ENCODE measurements around the gene TMEM221.

Gene TMEM221

DNA sequence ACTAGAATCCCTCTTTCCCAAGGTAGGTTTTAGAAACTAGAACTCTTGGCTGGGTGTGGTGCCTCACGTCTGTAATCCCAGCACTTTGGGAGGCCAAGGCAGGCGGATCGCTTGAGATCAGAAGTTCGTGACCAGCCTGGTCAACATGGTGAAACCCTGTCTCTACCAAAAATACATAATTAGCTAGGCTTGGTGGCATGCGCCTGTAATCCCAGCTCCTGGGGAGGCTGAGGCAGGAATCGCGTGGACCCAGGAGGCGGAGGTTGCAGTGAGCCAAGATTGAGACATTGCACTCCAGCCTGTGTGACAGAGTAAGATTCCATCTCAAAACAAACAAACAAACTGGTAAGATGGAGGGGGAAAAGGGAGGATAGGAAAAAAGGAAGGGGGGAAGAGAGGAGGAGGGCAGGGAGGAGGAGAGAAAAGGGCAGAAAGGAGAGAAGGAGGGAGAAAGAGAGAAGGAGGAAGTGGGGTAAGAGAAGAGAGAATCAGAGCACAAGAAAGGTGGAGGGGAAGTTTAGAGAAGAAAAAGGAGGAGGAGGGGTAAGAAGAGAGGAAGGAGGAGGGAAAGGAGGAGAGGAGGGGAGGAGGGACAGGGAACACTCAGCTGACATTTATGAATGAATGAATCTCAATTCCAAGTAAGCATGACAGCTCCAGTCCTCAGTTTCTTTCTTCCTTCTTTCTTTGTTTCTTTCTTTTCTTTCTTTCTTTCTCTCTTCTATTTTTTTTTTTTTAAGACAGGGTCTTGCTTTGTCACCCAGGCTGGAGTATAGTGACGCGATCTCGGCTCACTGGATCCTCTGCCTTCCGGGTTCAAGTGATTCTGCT is 19.2 kb upstream of the TMEM221 start:
- peak overlapping the region; percentile 1 for H3K27ac Mint-ChIP-seq
- peaks cover 78% of the 10 kb centered on the region for H3K27me3 Mint-ChIP-seq
- DNase-seq, result no peak
- H3K9me3 Mint-ChIP-seq, result no peaks in the 10 kb centered on the region
- no peak overlapping the region for H3K4me3 Mint-ChIP-seq
- H3K4me1 Mint-ChIP-seq, result peaks cover 37% of the 10 kb centered on the region
- no peaks in the 10 kb centered on the region for H3K36me3 Mint-ChIP-seq
- CTCF ChIA-PET, result interaction anchor here (0.6 to 3.7 kb wide), 5 partner anchors 10 to 74 kb away, joined by 3 to 19 read pairs (median 3); partner anchors contain the start of gene BST2

DNA sequence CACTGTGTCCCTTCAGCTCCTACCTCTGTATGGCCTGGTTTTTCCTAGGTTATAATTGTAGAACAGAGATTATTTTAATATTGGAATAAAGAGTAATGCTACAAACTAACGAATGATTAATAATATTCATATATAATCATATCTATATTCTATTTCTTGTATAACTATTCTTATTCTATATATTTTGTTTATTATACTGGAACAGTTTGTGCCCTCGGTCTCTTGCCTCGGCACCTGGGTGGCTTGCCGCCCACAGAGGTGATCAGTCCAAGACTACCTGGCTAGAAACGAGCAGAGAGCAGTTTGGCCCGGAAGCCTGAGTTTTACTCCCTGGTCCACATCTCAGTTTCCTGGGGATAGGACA is 18.0 kb upstream of the TMEM221 start:
- CTCF ChIA-PET, result interaction anchor here (1.0 to 3.7 kb wide), 13 partner anchors 12 to 206 kb away, joined by 3 to 19 read pairs (median 5); partner anchors contain the start of gene BST2
- H3K36me3 Mint-ChIP-seq, result no peaks in the 10 kb centered on the region
- peaks cover 76% of the 10 kb centered on the region for H3K27me3 Mint-ChIP-seq
- no peak overlapping the region for H3K27ac Mint-ChIP-seq
- no peak overlapping the region for H3K4me3 Mint-ChIP-seq
- H3K4me1 Mint-ChIP-seq, result peaks cover 33% of the 10 kb centered on the region
- H3K9me3 Mint-ChIP-seq, result no peaks in the 10 kb centered on the region
- no peak for DNase-seq

DNA sequence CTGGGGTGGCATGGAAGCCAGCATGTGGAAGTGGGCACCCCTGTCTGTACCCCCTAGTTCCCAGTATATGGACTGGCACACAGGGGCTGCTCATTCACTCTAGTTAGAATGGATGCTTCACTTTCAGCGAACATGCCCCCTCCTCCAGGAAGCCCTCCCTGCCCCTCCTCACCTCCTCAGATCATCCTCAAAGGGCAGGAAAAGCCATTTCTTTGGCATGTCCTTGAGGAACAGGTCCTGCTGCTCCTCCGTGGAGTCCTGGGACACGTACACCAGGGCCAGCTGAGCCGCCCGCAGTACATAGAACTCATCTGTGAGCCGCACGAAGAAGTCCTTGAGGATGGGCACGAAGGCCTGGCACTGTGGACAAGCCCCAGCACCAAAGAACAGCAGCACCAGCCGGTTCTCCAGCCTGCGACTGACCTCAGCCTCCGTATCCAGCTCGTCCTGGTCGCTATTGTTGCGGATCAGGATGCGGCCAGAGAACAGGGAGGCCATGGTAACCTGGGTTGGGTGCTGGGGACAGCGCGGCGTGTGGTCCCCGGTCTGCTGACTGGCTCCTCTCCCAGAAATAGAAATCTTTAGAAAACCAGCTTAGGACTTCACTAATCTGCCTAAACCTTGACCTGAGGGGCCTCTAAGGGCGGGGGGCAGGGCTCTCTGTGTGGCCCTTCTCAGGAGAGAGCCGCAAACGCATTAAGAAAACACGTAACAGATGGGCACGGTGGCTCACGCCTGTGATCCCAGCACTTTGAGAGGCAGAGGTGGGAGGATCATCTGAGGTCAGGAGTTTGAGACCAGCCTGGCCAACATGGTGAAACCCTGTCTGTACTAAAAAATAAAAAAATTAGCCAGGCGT is 12.1 kb upstream of the TMEM221 start, which contains the start of gene NXNL1:
TSS of gene NXNL1 (minus strand) at position 555 of the 859 bp plus-strand sequence. CDS start at position 498, 57 bp downstream.
- Mint-ChIP-seq H3K4me3 (no peak within 1 kb of the TSS), H3K27me3 (peaks cover 83% of the 10 kb centered on the region), H3K4me1 (no peaks in the 10 kb centered on the region), H3K9me3 (no peaks in the 10 kb centered on the region), H3K27ac (no peak within 1 kb of the TSS), H3K36me3 (no peaks in the 10 kb centered on the region)
- DNase-seq, result no peak
- CTCF ChIA-PET, result no interaction called here

DNA sequence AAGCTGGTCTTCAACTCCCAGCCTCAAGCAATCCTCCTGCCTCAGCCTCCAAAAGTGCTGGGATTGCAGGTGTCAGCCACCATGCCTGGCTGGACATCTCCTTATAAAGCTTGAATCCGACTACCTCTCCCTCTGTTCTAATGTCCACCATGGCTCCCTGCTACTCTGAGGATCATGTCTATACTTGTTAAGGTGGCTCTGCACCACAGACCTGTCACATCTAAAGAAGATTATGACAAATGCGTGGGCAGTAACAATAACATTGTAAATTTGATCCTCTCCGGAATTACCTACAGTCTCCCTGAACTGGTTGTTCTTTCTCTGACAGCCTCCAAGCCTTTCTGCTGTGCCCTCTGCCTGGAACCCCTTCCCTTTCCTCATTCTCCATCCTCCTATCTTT is 10.5 kb upstream of the TMEM221 start:
- peaks cover 84% of the 10 kb centered on the region for H3K27me3 Mint-ChIP-seq
- no peak for DNase-seq
- H3K4me3 Mint-ChIP-seq, result no peak overlapping the region
- CTCF ChIA-PET, result interaction anchor here (1.0 kb wide), 1 partner anchor 38 kb away, joined by 3 read pairs; no protein-coding TSS in a partner anchor
- H3K27ac Mint-ChIP-seq, result no peak overlapping the region
- H3K36me3 Mint-ChIP-seq, result no peaks in the 10 kb centered on the region
- peaks cover 2% of the 10 kb centered on the region for H3K4me1 Mint-ChIP-seq
- no peaks in the 10 kb centered on the region for H3K9me3 Mint-ChIP-seq

DNA sequence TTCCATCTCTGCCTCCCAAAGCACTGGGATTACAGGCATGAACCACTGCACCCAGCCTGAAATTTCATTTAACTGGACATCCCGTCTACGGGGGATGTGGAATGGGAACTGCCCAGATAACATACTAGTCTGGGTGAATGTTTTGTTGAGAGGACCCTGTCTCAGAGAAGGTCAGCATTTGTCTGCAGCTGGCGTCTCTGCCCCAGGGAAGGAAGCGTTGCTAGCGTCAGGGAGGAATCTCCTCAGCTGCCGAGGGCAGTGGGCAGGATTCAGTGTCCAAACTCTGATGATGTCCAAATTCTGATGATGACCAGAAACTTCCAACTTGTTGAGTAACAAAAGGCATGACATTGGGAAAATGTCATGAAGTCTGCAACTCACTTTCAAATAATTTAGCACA is 9.1 kb upstream of the TMEM221 start:
- DNase-seq, result no peak
- Mint-ChIP-seq H3K36me3 (no peaks in the 10 kb centered on the region), H3K27me3 (peaks cover 84% of the 10 kb centered on the region), H3K9me3 (no peaks in the 10 kb centered on the region), H3K4me3 (no peak overlapping the region), H3K4me1 (peaks cover 6% of the 10 kb centered on the region), H3K27ac (no peak overlapping the region)
- CTCF ChIA-PET, result no interaction called here

DNA sequence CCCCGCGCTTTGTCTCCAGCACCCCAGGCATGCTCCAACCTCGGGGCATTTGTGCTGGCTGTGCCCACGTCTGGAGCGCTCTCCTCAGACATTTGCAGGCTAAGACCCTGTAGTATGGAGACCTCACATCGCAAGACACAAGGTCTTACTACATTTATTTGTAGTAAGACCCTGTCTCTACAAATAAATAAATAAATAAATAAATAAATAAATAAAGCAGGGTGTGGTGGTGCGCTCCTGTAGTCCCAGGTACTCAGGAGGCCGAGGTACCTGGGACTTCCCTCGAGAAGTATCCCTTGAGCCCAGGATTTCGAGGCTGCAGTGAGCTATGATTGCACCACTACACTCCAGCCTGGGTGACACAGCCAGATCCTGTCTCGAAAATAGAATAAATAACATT is 7.7 kb upstream of the TMEM221 start:
- Mint-ChIP-seq H3K27ac (no peak overlapping the region), H3K36me3 (no peaks in the 10 kb centered on the region), H3K4me3 (no peak overlapping the region), H3K27me3 (peaks cover 80% of the 10 kb centered on the region), H3K9me3 (no peaks in the 10 kb centered on the region), H3K4me1 (peaks cover 10% of the 10 kb centered on the region)
- no peak for DNase-seq
- CTCF ChIA-PET, result no interaction called here

DNA sequence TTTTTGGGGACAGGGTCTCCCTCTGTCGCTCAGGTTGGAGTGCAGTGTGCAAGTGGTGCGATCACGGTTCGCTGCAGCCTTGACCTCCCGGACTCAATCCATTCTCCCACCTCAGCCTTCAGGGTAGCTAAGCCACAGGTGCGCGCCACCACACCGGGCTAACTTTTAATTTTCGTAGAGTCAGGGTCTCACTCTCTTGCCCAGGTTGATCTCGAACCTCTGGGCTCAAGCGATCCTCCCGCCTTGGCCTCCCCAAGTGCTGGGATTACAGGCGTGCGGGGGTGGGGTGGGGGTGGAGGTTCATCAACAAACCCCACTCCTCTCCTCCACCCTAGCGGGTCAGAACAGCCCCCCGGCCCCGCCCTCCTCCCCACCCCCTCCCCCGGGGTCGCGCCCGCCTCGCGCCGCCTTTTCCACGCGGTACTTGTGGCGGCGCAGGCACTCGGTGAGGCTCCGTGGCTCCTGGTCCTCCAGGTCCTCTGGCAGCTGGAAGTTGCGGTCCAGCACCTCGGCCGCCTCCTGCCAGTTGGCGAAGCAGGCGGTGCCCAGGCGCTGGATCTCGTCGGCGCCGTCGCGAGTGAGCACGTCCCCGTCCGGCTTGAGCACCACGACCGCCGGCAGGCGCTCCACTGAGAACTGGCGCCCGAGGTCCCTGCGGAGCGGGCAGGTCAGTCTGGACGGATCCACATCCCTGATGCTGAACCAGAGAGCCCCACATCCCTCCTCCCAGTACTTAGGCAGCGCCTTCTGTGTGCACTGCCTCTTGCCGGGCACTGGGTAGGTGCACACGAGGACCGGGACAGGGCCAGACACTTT is 7.0 kb upstream of the TMEM221 start:
- Mint-ChIP-seq H3K4me3 (no peak overlapping the region), H3K9me3 (no peaks in the 10 kb centered on the region), H3K36me3 (no peaks in the 10 kb centered on the region), H3K4me1 (peaks cover 16% of the 10 kb centered on the region), H3K27me3 (peaks cover 80% of the 10 kb centered on the region), H3K27ac (no peak overlapping the region)
- no peak for DNase-seq
- CTCF ChIA-PET, result interaction anchor here (0.7 to 1.3 kb wide), 3 partner anchors 10 to 118 kb away, joined by 3 to 10 read pairs (median 4); no protein-coding TSS in a partner anchor

DNA sequence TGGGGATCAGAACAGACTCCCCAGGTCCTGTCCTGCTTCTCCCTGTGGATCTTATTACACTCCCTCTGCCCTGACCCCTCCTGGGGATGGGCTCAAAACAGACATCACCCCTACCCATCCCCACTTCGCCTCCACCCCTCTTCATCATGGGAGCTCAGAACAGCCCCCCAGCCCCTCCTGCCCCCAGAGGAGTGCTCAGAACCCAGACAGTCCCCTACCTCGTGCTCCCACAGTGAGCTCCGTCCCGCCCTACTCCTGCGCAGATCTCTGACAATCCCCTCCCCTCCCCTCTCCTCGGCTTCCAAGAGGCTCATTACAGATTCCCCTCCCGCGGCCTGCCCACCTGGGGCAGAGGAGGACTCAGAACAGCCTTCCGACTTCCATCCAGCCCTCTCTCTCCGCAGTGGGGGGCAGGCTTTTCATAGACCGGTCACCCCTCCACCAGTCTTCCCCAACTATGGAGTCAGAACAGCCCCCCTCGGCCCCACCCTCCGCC is 6.2 kb upstream of the TMEM221 start:
- no peak overlapping the region for H3K27ac Mint-ChIP-seq
- H3K36me3 Mint-ChIP-seq, result no peaks in the 10 kb centered on the region
- no peaks in the 10 kb centered on the region for H3K9me3 Mint-ChIP-seq
- H3K4me1 Mint-ChIP-seq, result peaks cover 24% of the 10 kb centered on the region
- DNase-seq, result no peak
- H3K4me3 Mint-ChIP-seq, result no peak overlapping the region
- peaks cover 80% of the 10 kb centered on the region for H3K27me3 Mint-ChIP-seq
- CTCF ChIA-PET, result interaction anchor here (0.9 to 1.3 kb wide), 3 partner anchors 11 to 119 kb away, joined by 3 to 10 read pairs (median 4); no protein-coding TSS in a partner anchor

DNA sequence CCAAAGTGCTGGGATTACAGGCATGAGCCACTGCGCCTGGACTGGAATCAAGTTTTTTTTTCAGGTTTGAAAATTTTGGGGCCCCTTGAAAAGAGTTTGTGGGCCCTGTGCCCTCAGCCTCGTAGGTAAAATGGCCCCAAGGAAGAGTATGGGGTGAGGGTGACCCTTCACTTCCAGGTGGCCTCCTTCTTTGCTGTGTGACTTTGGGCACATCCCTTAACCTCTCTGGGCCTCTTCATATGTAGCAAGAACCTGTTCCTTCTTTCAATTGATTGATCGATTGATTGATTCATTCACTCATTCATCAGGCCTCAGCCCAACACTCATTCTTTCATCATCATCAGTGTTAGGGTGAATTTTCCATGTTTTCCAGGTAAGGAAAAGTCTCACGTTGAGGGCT is 3.4 kb upstream of the TMEM221 start:
- Mint-ChIP-seq H3K27me3 (peaks cover 58% of the 10 kb centered on the region), H3K36me3 (no peaks in the 10 kb centered on the region), H3K27ac (no peak overlapping the region), H3K9me3 (no peaks in the 10 kb centered on the region), H3K4me3 (no peak overlapping the region), H3K4me1 (peaks cover 24% of the 10 kb centered on the region)
- no peak for DNase-seq
- CTCF ChIA-PET, result interaction anchor here (0.9 kb wide), 1 partner anchor 13 kb away, joined by 5 read pairs; no protein-coding TSS in a partner anchor

DNA sequence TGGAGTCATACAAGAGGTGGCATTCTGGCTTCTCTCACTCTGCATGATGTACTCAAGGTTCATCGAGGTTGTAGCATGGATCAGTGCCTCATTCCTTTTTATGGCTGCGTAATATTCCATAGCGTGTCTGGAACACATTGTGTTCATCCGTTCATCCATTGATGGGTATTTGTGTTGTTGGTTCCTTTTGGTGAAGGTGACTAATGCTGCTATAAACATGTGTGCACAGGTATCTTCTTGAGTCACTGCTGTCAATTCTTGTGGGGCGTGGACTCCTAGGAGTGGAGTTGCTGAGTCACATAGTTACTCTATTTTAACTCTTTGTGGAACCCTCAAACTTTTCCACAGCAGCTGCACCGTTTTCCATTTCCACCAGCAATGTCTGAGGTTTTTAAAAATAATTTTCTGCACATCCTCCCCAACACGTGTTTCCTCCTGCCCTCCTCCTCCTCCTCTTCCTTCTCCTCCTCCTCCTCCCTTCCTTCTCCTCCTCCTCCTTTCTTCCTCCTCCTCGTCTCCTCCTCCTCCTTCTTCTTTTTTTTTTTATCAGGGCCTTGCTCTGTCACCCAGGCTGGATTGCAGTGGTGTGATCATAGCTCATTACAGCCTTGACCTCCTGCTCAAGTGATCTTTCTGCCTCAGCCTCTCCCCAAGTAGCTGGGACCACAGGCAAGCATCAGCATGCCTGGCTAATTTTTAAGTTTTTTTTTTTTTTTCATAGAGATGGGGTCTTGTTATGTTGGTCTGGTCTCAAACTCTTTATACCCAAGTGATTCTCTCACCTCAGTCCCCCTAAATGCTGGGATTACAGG is 2.0 kb upstream of the TMEM221 start:
- H3K4me1 Mint-ChIP-seq, result peaks cover 24% of the 10 kb centered on the region
- peak; percentile 47 for DNase-seq
- H3K27ac Mint-ChIP-seq, result peak overlapping the region; percentile 26
- peaks cover 45% of the 10 kb centered on the region for H3K27me3 Mint-ChIP-seq
- no peaks in the 10 kb centered on the region for H3K9me3 Mint-ChIP-seq
- no peak overlapping the region for H3K4me3 Mint-ChIP-seq
- no peaks in the 10 kb centered on the region for H3K36me3 Mint-ChIP-seq
- CTCF ChIA-PET, result interaction anchor here (0.7 to 0.9 kb wide), 2 partner anchors 15 to 125 kb away, joined by 5 read pairs; no protein-coding TSS in a partner anchor

DNA sequence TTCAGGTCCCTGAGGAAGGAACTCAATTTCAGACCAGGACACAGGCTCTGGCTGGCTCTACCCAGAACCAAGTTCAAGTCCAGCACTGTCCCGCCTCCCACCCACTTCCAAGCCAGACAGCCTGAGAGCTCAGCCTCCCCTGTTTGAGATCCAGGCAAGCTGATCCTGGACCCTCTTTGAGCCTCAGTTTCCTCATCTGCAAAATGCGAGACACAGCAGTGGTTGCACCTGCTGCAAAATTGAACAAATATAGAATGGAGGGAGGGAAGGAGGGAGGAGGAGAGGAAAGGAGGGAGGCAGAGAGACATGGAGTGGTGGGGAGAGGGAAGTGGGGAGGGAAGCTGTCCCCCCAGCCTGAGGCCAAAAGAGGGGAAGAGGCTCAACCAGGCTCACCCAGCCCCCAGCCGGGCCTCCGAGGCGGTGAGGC is 751 bp downstream of the TMEM221 start:
- no peak overlapping the region for H3K27ac Mint-ChIP-seq
- peaks cover 18% of the 10 kb centered on the region for H3K4me1 Mint-ChIP-seq
- no peak for DNase-seq
- H3K27me3 Mint-ChIP-seq, result peaks cover 21% of the 10 kb centered on the region
- CTCF ChIA-PET, result interaction anchor here (0.7 to 1.5 kb wide), 3 partner anchors 10 to 41 kb away, joined by 3 to 5 read pairs (median 4); no protein-coding TSS in a partner anchor
- peak overlapping the region; percentile 37 for H3K4me3 Mint-ChIP-seq
- no peaks in the 10 kb centered on the region for H3K36me3 Mint-ChIP-seq
- no peaks in the 10 kb centered on the region for H3K9me3 Mint-ChIP-seq

DNA sequence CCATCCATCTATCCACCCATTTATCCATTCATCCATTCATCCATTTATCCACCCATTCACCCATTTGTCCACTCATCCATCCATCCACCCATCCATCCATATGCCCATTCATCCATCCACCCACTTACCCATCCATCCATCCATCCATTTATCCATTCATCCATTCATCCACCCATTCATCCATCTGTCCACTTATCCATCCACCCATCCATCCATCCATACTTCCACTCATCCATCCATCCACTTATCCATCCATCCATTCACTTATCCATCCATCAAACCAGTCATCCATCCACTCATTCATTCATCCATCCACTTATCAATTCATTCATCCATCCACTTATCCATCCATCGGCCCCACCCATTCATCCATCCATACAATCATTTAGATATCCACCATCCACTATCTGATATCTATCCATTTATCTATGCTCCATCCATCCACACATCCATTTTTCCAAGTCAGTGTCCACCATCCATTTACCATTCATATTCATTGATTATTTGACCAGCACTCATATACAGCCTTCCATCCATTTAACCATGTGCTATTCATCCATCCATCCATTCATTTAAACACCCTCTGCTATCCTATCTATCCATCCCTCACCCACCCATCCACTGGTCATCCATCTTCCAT is 2.8 kb downstream of the TMEM221 start:
- Mint-ChIP-seq H3K4me3 (no peak overlapping the region), H3K27me3 (peaks cover 15% of the 10 kb centered on the region), H3K9me3 (peaks cover 3% of the 10 kb centered on the region), H3K4me1 (peaks cover 9% of the 10 kb centered on the region), H3K27ac (no peak overlapping the region), H3K36me3 (no peaks in the 10 kb centered on the region)
- CTCF ChIA-PET, result interaction anchor here (1.0 to 1.1 kb wide), 2 partner anchors 20 kb away, joined by 3 to 4 read pairs; no protein-coding TSS in a partner anchor
- no peak for DNase-seq
